Endothelial cell of umbilical vein (primary cell): ENCODE data around the gene CHMP1A.

Source experiments
- CTCF ChIP-seq, 2 donors: IDR thresholded peaks; 1 replicate in 1 of 2; 2 replicates in 1 of 2; pipeline ENCODE4 v1.5.1; 2011; ENCODE audit warnings: low read length in 2 of 2, mild to moderate bottlenecking in 2 of 2, moderate library complexity in 2 of 2, control low read depth in 1 of 2, inconsistent platforms in 1 of 2, low read depth in 1 of 2; ENCODE audit not compliant: insufficient read depth in 1 of 2; ENCODE audit errors: extremely low read depth in 1 of 2
- GATA2 ChIP-seq: IDR thresholded peaks from 2 replicates; pipeline ENCODE4 v1.7.0; 2011; ENCODE audit warnings: low read depth, mild to moderate bottlenecking, moderate library complexity, mixed read lengths, low read length; ENCODE audit not compliant: insufficient read length, insufficient read depth
- POLR2A ChIP-seq: IDR thresholded peaks from 2 replicates; pipeline ENCODE4 v1.6.1; 2012; ENCODE audit warnings: low read depth, mild to moderate bottlenecking, control low read depth, low read length
- POLR2AphosphoS5 ChIP-seq: IDR thresholded peaks from 2 replicates; pipeline ENCODE4 v1.6.1; 2012; ENCODE audit warnings: low read depth, mild to moderate bottlenecking, control low read depth, low read length, moderate library complexity; ENCODE audit not compliant: insufficient read depth

DNA sequence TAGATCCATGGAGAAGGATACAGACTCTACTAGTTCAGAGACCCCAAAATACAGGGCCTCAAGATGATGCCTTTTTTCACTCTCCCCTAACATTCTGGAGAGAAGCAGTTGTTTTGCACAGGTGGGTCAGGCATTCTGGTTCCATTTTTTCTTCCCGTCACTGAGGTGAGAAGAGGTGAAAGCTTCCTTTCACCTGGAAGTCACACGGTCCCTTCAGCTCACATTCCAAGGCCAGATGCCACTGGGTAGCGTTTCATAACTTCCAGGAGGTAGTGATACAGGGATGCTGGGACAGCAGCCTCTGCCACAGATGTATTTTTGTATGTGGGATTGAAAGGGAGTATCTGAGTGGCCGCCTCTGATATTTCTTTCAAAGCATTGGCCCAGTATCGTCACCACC, 30.9 kb upstream of the CHMP1A start:
- no peak for TF ChIP-seq POLR2A
- no peak for TF ChIP-seq CTCF (IDR thresholded peaks at IDR 0.05; ENCODE audit: extremely low read depth in 1 of 2, insufficient read depth in 1 of 2, low read depth in 1 of 2, low read length in 2 of 2)
- TF ChIP-seq GATA2, result no peak
- TF ChIP-seq POLR2AphosphoS5, result no peak
